MM.1S (cell line): ENCODE data around the gene C1QTNF7.

Experiments used
- EZH2phosphoT487 ChIP-seq: fragments of 300-600 bp; sonication (generic); IDR thresholded peaks from 2 replicates; pipeline ENCODE4 v1.6.1; 2018; ENCODE audit warnings: antibody characterized with exemption, low read length
- TF ChIP-seq, protein P1 (sequence below): fragments of 300-600 bp; sonication (generic); IDR thresholded peaks from 2 replicates; pipeline ENCODE4 v1.5.1; 2016; ENCODE audit warnings: antibody characterized with exemption, low read length, mixed read lengths

DNA sequence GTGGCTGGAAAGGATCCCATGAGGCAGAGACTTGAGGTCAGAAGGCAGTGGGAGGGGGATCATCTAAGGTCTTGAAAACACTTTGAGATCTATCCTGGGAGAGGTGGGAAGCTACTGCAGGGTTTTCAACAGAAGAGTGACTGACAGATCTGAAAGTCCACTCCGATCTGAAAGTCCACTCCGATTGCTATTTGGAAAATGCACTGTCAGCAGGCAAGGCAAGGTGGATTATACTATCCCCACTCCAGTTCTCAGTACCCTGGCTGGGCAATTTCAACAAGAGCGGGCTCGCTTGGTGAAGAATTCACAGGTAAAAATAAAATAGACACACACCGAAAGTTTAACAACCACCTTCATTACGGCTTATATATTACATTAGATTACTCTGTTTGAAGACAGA lies 42.3 kb upstream of the C1QTNF7 start:
- TF ChIP-seq EZH2phosphoT487: no peak
- TF ChIP-seq, protein P1, sequence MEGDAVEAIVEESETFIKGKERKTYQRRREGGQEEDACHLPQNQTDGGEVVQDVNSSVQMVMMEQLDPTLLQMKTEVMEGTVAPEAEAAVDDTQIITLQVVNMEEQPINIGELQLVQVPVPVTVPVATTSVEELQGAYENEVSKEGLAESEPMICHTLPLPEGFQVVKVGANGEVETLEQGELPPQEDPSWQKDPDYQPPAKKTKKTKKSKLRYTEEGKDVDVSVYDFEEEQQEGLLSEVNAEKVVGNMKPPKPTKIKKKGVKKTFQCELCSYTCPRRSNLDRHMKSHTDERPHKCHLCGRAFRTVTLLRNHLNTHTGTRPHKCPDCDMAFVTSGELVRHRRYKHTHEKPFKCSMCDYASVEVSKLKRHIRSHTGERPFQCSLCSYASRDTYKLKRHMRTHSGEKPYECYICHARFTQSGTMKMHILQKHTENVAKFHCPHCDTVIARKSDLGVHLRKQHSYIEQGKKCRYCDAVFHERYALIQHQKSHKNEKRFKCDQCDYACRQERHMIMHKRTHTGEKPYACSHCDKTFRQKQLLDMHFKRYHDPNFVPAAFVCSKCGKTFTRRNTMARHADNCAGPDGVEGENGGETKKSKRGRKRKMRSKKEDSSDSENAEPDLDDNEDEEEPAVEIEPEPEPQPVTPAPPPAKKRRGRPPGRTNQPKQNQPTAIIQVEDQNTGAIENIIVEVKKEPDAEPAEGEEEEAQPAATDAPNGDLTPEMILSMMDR: no peak
